ENCODE measurements around the gene NUMA1. TPM values are rescaled to one million over a fixed set of nuclear protein-coding genes. Genes with fewer than 3 reads are reported as not detected.

NUMA1 gene
- total RNA-seq, 1 donor from 2014 or later = 85.7 TPM

GRCh38 chr11:72007089-72007476 lies 73.3 kb downstream of the NUMA1 start:
- ATAC-seq (no peak), DNase-seq (no peak)
- intact Hi-C loops (cut with micrococcal nuclease) = no loop called here

- ATAC-seq (no peak), DNase-seq (no peak)
- intact Hi-C loops (cut with micrococcal nuclease) = no loop called here
Observed at GRCh38 chr11:72006309-72007088, 73.8 kb downstream of the NUMA1 start.

GRCh38 chr11:72005347-72006260 lies 74.7 kb downstream of the NUMA1 start:
- DNase-seq (no peak), ATAC-seq (no peak)
- intact Hi-C loops (cut with micrococcal nuclease) = no loop called here

GRCh38 chr11:72004515-72005346 lies 75.6 kb downstream of the NUMA1 start:
- intact Hi-C loops (cut with micrococcal nuclease) = no loop called here
- ATAC-seq = no peak

GRCh38 chr11:72003776-72004171 lies 76.6 kb downstream of the NUMA1 start:
- DNase-seq (no peak), ATAC-seq (no peak)
- intact Hi-C loops (cut with micrococcal nuclease) = no loop called here

More at GRCh38 chr11:72004515-72005346, 75.6 kb downstream of the NUMA1 start:
- DNase-seq = no peak

- intact Hi-C loops (cut with micrococcal nuclease) = no loop called here
- no peak for DNase-seq
- no peak for ATAC-seq
Observed at GRCh38 chr11:72002841-72003775, 77.2 kb downstream of the NUMA1 start.

GRCh38 chr11:72001834-72002591 lies 78.3 kb downstream of the NUMA1 start:
- no peak for DNase-seq
- ATAC-seq = no peak
- intact Hi-C loops (cut with micrococcal nuclease) = no loop called here

- ATAC-seq (no peak), DNase-seq (no peak)
- intact Hi-C loops (cut with micrococcal nuclease) = no loop called here
Observed at GRCh38 chr11:72001285-72001684, 79.1 kb downstream of the NUMA1 start.

GRCh38 chr11:72000202-72000867 lies 80.0 kb downstream of the NUMA1 start:
- ATAC-seq (no peak), DNase-seq (no peak)
- intact Hi-C loops (cut with micrococcal nuclease) = no loop called here

GRCh38 chr11:71999798-72000197 lies 80.5 kb downstream of the NUMA1 start:
- intact Hi-C loops (cut with micrococcal nuclease) = no loop called here
- ATAC-seq (no peak), DNase-seq (no peak)

- peak; percentile 50 for ATAC-seq
- intact Hi-C loops (cut with micrococcal nuclease) = no loop called here
- DNase-seq = no peak
Observed at GRCh38 chr11:71999362-71999761, 81.0 kb downstream of the NUMA1 start.

GRCh38 chr11:71998649-71999310 lies 81.6 kb downstream of the NUMA1 start, which contains the start of gene IL18BP:
IL18BP (plus strand) TSS chr11:71998909; CDS start chr11:71999985, 1,076 bp downstream.
- intact Hi-C loops (cut with micrococcal nuclease) = no loop called here
- DNase-seq (no peak), ATAC-seq (peak; percentile 24)

- DNase-seq (no peak), ATAC-seq (no peak)
- intact Hi-C loops (cut with micrococcal nuclease) = no loop called here
Observed at GRCh38 chr11:71998061-71998460, 82.3 kb downstream of the NUMA1 start.

GRCh38 chr11:71997594-71997993 lies 82.7 kb downstream of the NUMA1 start:
- intact Hi-C loops (cut with micrococcal nuclease) = no loop called here
- no peak for ATAC-seq
- DNase-seq = no peak

GRCh38 chr11:71996946-71997345 lies 83.4 kb downstream of the NUMA1 start:
- peak; percentile 72 for DNase-seq
- ATAC-seq = peak; percentile 60
- intact Hi-C loops (cut with micrococcal nuclease) = no loop called here

- DNase-seq = no peak
- ATAC-seq = no peak
- intact Hi-C loops (cut with micrococcal nuclease) = no loop called here
Observed at GRCh38 chr11:71996517-71996916, 83.8 kb downstream of the NUMA1 start.
